WTC11 (cell line): Measurements from ENCODE around the gene KIAA2012. TPM values are rescaled to one million over a fixed set of nuclear protein-coding genes. Genes with fewer than 3 reads are reported as not detected.

ENCODE experiments used
- ATAC-seq: fragments of 200-7000 bp; cut with Tn5 transposase; 2 replicates; pipeline ENCODE4 v1.10.0; 2021; ENCODE audit warnings: mild to moderate bottlenecking, moderate library complexity
- CTCF ChIA-PET: fragments of 300-600 bp; sonication (Branson Sonifier 250); formaldehyde crosslinking; loops from one replicate; lab custom pipeline; 2021; ENCODE audit warnings: antibody characterized with exemption; lab: Charles Lee
- POLR2A ChIA-PET: fragments of 350-600 bp; sonication (Branson Sonifier 250); formaldehyde crosslinking; loops from one replicate; lab custom pipeline; 2021; ENCODE audit warnings: antibody characterized with exemption; lab: Charles Lee
- DNase-seq: peaks from one replicate; pipeline ENCODE4 v3.0.0; 2021; ENCODE audit warnings: low spot score
- H3K27ac Mint-ChIP-seq: 2 replicates; pipeline ENCODE4 v1.8.0; 2021; ENCODE audit warnings: mixed read lengths
- H3K27me3 Mint-ChIP-seq: 2 replicates; pipeline ENCODE4 v1.8.0; 2021; ENCODE audit warnings: low read depth, mild to moderate bottlenecking, moderate library complexity, mixed read lengths
- H3K36me3 Mint-ChIP-seq: 2 replicates; pipeline ENCODE4 v1.8.0; 2021; ENCODE audit warnings: mixed read lengths
- H3K4me1 Mint-ChIP-seq: 2 replicates; pipeline ENCODE4 v1.8.0; 2022; ENCODE audit warnings: mixed read lengths
- H3K4me3 Mint-ChIP-seq: 2 replicates; pipeline ENCODE4 v1.8.0; 2021; ENCODE audit warnings: mild to moderate bottlenecking, moderate library complexity, mixed read lengths
- H3K9me3 Mint-ChIP-seq: 2 replicates; pipeline ENCODE4 v1.8.0; 2021; ENCODE audit warnings: mixed read lengths
- AFF4 ChIP-seq: sonication (generic); formaldehyde crosslinking; IDR thresholded peaks from 2 replicates; pipeline ENCODE4 v1.8.1; 2023; ENCODE audit warnings: mild to moderate bottlenecking, missing genetic modification reagents, borderline replicate concordance
- AR ChIP-seq: fragments of 250-450 bp; sonication (Bioruptor Pico); IDR thresholded peaks from 2 replicates; pipeline ENCODE4 v1.9.0; 2021; ENCODE audit warnings: mild to moderate bottlenecking
- ATF3 ChIP-seq: sonication (generic); formaldehyde crosslinking; conservative IDR thresholded peaks from 2 replicates; pipeline ENCODE4 v1.8.1; 2022; ENCODE audit warnings: mild to moderate bottlenecking, missing genetic modification reagents
- CBFB ChIP-seq: sonication (generic); formaldehyde crosslinking; IDR thresholded peaks from 2 replicates; pipeline ENCODE4 v1.8.1; 2022; ENCODE audit warnings: mild to moderate bottlenecking, low read depth, missing genetic modification reagents
- ERG ChIP-seq: fragments of 250-450 bp; sonication (Bioruptor Pico); IDR thresholded peaks from 2 replicates; pipeline ENCODE4 v1.8.0; 2021; ENCODE audit warnings: mild to moderate bottlenecking
- GABPB1 ChIP-seq: sonication (generic); formaldehyde crosslinking; IDR thresholded peaks from 2 replicates; pipeline ENCODE4 v1.8.1; 2023; ENCODE audit warnings: mild to moderate bottlenecking, missing genetic modification reagents
- GTF2I ChIP-seq: fragments of 250-450 bp; sonication (Bioruptor Pico); conservative IDR thresholded peaks from 2 replicates; pipeline ENCODE4 v1.4.0; 2021; ENCODE audit warnings: mild to moderate bottlenecking
- MYBL2 ChIP-seq: sonication (generic); formaldehyde crosslinking; IDR thresholded peaks from 2 replicates; pipeline ENCODE4 v1.8.1; 2023; ENCODE audit warnings: mild to moderate bottlenecking, moderate library complexity, missing genetic modification reagents
- OVOL2 ChIP-seq: fragments of 250-450 bp; sonication (Bioruptor Pico); IDR thresholded peaks from 2 replicates; pipeline ENCODE4 v1.9.0; 2021; ENCODE audit warnings: mild to moderate bottlenecking, borderline replicate concordance
- PRDM15 ChIP-seq: sonication (generic); formaldehyde crosslinking; IDR thresholded peaks from 2 replicates; pipeline ENCODE4 v1.8.0; 2022; ENCODE audit warnings: missing genetic modification reagents
- PRRX2 ChIP-seq: fragments of 250-450 bp; sonication (Bioruptor Pico); IDR thresholded peaks from 2 replicates; pipeline ENCODE4 v1.8.0; 2021; ENCODE audit warnings: mild to moderate bottlenecking
- RELA ChIP-seq: sonication (generic); formaldehyde crosslinking; IDR thresholded peaks from 2 replicates; pipeline ENCODE4 v1.8.1; 2022; ENCODE audit warnings: missing genetic modification reagents, mild to moderate bottlenecking, borderline replicate concordance
- RORB ChIP-seq: fragments of 250-450 bp; sonication (Bioruptor Pico); IDR thresholded peaks from 2 replicates; pipeline ENCODE4 v1.9.0; 2021; ENCODE audit warnings: mild to moderate bottlenecking
- TEAD4 ChIP-seq: sonication (generic); formaldehyde crosslinking; IDR thresholded peaks from 2 replicates; pipeline ENCODE4 v1.8.0; 2022; ENCODE audit warnings: mild to moderate bottlenecking, missing genetic modification reagents
- TP53 ChIP-seq: sonication (generic); formaldehyde crosslinking; IDR thresholded peaks from 2 replicates; pipeline ENCODE4 v1.8.1; 2023; ENCODE audit warnings: mild to moderate bottlenecking, missing genetic modification reagents
- USF2 ChIP-seq: sonication (generic); formaldehyde crosslinking; IDR thresholded peaks from 2 replicates; pipeline ENCODE4 v1.8.1; 2023; ENCODE audit warnings: mild to moderate bottlenecking, missing genetic modification reagents, moderate library complexity
- ZNF263 ChIP-seq: sonication (generic); formaldehyde crosslinking; IDR thresholded peaks from 2 replicates; pipeline ENCODE4 v1.8.1; 2022; ENCODE audit warnings: low read depth, mild to moderate bottlenecking, moderate library complexity, missing genetic modification reagents
- ZNF423 ChIP-seq: fragments of 250-450 bp; sonication (Bioruptor Pico); IDR thresholded peaks from 2 replicates; pipeline ENCODE4 v2.1.2; 2022; ENCODE audit warnings: mild to moderate bottlenecking, moderate library complexity
- total RNA-seq: library from RNA; stranded (reverse); gene quantifications from 3 replicates; pipeline ENCODE4 v1.2.3, GENCODE V29; 2021

Gene KIAA2012
- total RNA-seq, 1 experiment from 2014 or later = not detected

GRCh38 chr2:202196727-202197126 lies 123.7 kb downstream of the KIAA2012 start (continued):
- TF ChIP-seq TEAD4 (CRISPR knock-in tag) = no peak

- TF ChIP-seq GTF2I (CRISPR knock-in tag) (no peak), GABPB1 (CRISPR knock-in tag) (no peak), USF2 (CRISPR knock-in tag) (peak; percentile 34; the same call in 1 of the 2 replicates), ERG (CRISPR knock-in tag) (0 out of 2 replicates have a peak, but pooled peaks have one; percentile 27), RORB (CRISPR knock-in tag) (no peak), AR (CRISPR knock-in tag) (no peak), ATF3 (no peak)
- TF ChIP-seq, all 79 proteins: peak for 2
- POLR2A ChIA-PET = interaction anchor here (0.6 kb wide), 1 partner anchor 387 kb away, joined by 3 read pairs; no protein-coding TSS in a partner anchor
- Mint-ChIP-seq H3K36me3 (peaks cover 10% of the 10 kb centered on the region), H3K27me3 (no peaks in the 10 kb centered on the region), H3K4me1 (peaks cover 7% of the 10 kb centered on the region; the same call in 1 of the 2 replicates), H3K27ac (peak overlapping the region; percentile 54; the same call in 1 of the 2 replicates), H3K4me3 (no peak overlapping the region), H3K9me3 (no peaks in the 10 kb centered on the region)
- DNase-seq = no peak
- CTCF ChIA-PET = interaction anchor here (0.6 kb wide), 1 partner anchor 11 kb away, joined by 4 read pairs; no protein-coding TSS in a partner anchor
- ATAC-seq = no peak; the same call in 1 of the 2 replicates
Measured at GRCh38 chr2:202201220-202202160, 128.4 kb downstream of the KIAA2012 start.

- Mint-ChIP-seq H3K27ac (no peak overlapping the region), H3K4me3 (no peak overlapping the region), H3K4me1 (no peaks in the 10 kb centered on the region), H3K27me3 (no peaks in the 10 kb centered on the region), H3K36me3 (peaks cover 21% of the 10 kb centered on the region), H3K9me3 (no peaks in the 10 kb centered on the region)
- ChIA-PET CTCF (no interaction called here), POLR2A (no interaction called here)
- ATAC-seq (no peak), DNase-seq (no peak)
- no peak for TF ChIP-seq ZNF423
- no peak for TF ChIP-seq RELA (CRISPR knock-in tag)
- TF ChIP-seq PRDM15 (CRISPR knock-in tag) = no peak
- no peak for TF ChIP-seq OVOL2 (CRISPR knock-in tag)
- TF ChIP-seq GTF2I (CRISPR knock-in tag) = no peak
- no peak for TF ChIP-seq AFF4 (CRISPR knock-in tag)
- no peak for TF ChIP-seq CBFB
- no peak for TF ChIP-seq TP53 (CRISPR knock-in tag)
- no peak for TF ChIP-seq MYBL2
- TF ChIP-seq ZNF263 (CRISPR knock-in tag) = no peak
- no peak for TF ChIP-seq PRRX2
Measured at GRCh38 chr2:202203348-202203747, 130.3 kb downstream of the KIAA2012 start.
